Fibroblast of lung (primary cell): ENCODE data around the gene LRG1. TPM values are rescaled to one million over a fixed set of nuclear protein-coding genes. Genes with fewer than 3 reads are reported as not detected.

ENCODE experiments used
- DNase-seq, 2 donors: peaks; one replicate each; pipeline versions ENCODE4 v3.0.0 to v3.0.0-alpha.2; 2010; ENCODE audit warnings: low read depth in 2 of 2
- H2AFZ ChIP-seq: 2 replicates; pipeline ENCODE4 v1.5.1; 2012; ENCODE audit warnings: low read length, control low read depth, inconsistent platforms
- H3K27ac ChIP-seq: 2 replicates; pipeline ENCODE4 v1.5.1; 2011; ENCODE audit warnings: low read length, control low read depth; ENCODE audit not compliant: insufficient read depth
- H3K27me3 ChIP-seq: 2 replicates; pipeline ENCODE4 v1.5.1; 2011; ENCODE audit warnings: mild to moderate bottlenecking, low read length; ENCODE audit not compliant: control insufficient read depth, insufficient read depth
- H3K36me3 ChIP-seq: 2 replicates; pipeline ENCODE4 v1.5.1; 2011; ENCODE audit warnings: low read length; ENCODE audit not compliant: control insufficient read depth, insufficient read depth
- H3K4me1 ChIP-seq: 2 replicates; pipeline ENCODE4 v1.5.1; 2011; ENCODE audit warnings: low read length; ENCODE audit not compliant: control insufficient read depth, insufficient read depth; ENCODE audit errors: extremely low read depth
- H3K4me2 ChIP-seq: 2 replicates; pipeline ENCODE4 v1.5.1; 2011; ENCODE audit warnings: low read length, control low read depth; ENCODE audit not compliant: insufficient read depth; ENCODE audit errors: extremely low read depth
- H3K4me3 ChIP-seq, 4 experiments: fragments of 200-600 bp in 1 of 4; sonication (generic) in 1 of 4; replicated peaks in 1 of 4; 2 replicates each; pipeline ENCODE4 v1.5.1; 2011 to 2016; ENCODE audit warnings: low read length in 4 of 4, low read depth in 3 of 4, mild to moderate bottlenecking in 3 of 4, control low read depth in 2 of 4, inconsistent platforms in 1 of 4, mixed read lengths in 1 of 4; ENCODE audit not compliant: insufficient read depth in 1 of 4; ENCODE audit errors: control extremely low read depth in 1 of 4
- H3K79me2 ChIP-seq: 2 replicates; pipeline ENCODE4 v1.5.1; 2012; ENCODE audit warnings: mild to moderate bottlenecking, low read length, inconsistent platforms; ENCODE audit not compliant: control insufficient read depth, insufficient read depth
- H3K9ac ChIP-seq: 2 replicates; pipeline ENCODE4 v1.5.1; 2011; ENCODE audit warnings: mild to moderate bottlenecking, low read length, control low read depth; ENCODE audit not compliant: insufficient read depth
- H3K9me3 ChIP-seq: 2 replicates; pipeline ENCODE4 v1.5.1; 2012; ENCODE audit warnings: low read depth, low read length; ENCODE audit not compliant: control insufficient read depth, insufficient read depth
- H4K20me1 ChIP-seq: 2 replicates; pipeline ENCODE4 v1.5.1; 2011; ENCODE audit warnings: low read length; ENCODE audit not compliant: control insufficient read depth, insufficient read depth; ENCODE audit errors: extremely low read depth
- EZH2 ChIP-seq: IDR thresholded peaks from 2 replicates; pipeline ENCODE4 v1.5.1; 2012; ENCODE audit warnings: low read length, control low read depth, mild to moderate bottlenecking; ENCODE audit errors: missing control alignments
- polyA plus RNA-seq, 2 donors: library from polyadenylated mRNA; depleted of rRNA in 1 of 2; stranded (reverse) in 1 of 2; unstranded in 1 of 2; fragments of >200 nt; gene quantifications; 2 replicates each; pipeline ENCODE4 v1.2.1, GENCODE V29; 2011 to 2012; ENCODE audit warnings: missing spikeins in 1 of 2
- total RNA-seq: library from RNA; depleted of rRNA; stranded (reverse); fragments of >200 nt; gene quantifications from 2 replicates; pipeline ENCODE4 v1.2.1, GENCODE V29; 2014
- TF ChIP-seq, protein P1 (sequence below), 2 donors: IDR thresholded peaks in 1 of 2; conservative IDR thresholded peaks in 1 of 2; 1 replicate in 1 of 2; 2 replicates in 1 of 2; pipeline ENCODE4 v1.5.1; 2011 to 2012; ENCODE audit warnings: low read length in 2 of 2, control low read depth in 1 of 2, inconsistent platforms in 1 of 2, low read depth in 1 of 2, mild to moderate bottlenecking in 1 of 2

Gene LRG1
- total and polyA plus RNA-seq, 2 donors (not counting 1 experiment from before 2014, with no cell fraction given) = 0.10 TPM; not detected in 1

DNA sequence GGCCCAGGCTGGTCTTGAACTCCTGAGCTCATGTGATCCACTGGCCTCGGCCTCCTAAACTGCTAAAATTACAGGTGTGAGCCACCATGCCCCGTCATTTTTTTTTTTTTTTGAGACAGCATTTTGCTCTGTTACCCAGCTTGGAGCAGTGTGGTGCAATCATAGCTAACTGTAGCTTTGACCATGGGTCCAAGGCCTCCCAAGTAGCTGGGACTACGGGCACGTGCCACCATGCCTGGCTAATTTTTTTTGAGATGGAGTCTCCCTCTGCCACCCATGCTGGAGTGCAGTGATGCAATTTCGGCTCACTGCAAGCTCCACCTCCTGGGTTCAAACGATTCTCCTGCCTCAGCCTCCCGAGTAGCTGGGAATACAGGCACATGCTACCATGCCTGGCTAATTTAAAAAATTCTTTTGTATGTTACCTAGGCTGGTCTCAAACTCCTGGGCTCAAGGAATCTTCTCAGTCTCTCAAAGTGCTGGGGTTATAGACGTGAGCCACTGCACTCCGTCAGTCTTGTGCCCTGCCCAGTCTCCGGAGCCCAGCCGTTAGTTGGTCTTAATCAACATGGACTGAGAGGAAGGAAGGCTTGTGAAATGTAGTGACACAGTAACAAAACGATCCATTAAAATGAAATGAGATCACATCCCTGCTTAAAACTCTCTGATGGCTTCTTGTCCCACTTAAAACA, 1.4 kb upstream of the LRG1 start:
- Histone ChIP-seq H2AFZ (no peak overlapping the region), H3K9ac (no peak overlapping the region), H3K4me3 (no peak overlapping the region), H3K4me2 (no peak overlapping the region), H3K9me3 (no peaks in the 10 kb centered on the region), H3K27ac (no peak overlapping the region), H3K27me3 (no peaks in the 10 kb centered on the region), H3K79me2 (no peaks in the 10 kb centered on the region), H3K4me1 (no peaks in the 10 kb centered on the region), H4K20me1 (no peaks in the 10 kb centered on the region), H3K36me3 (no peaks in the 10 kb centered on the region)
- TF ChIP-seq, protein P1, sequence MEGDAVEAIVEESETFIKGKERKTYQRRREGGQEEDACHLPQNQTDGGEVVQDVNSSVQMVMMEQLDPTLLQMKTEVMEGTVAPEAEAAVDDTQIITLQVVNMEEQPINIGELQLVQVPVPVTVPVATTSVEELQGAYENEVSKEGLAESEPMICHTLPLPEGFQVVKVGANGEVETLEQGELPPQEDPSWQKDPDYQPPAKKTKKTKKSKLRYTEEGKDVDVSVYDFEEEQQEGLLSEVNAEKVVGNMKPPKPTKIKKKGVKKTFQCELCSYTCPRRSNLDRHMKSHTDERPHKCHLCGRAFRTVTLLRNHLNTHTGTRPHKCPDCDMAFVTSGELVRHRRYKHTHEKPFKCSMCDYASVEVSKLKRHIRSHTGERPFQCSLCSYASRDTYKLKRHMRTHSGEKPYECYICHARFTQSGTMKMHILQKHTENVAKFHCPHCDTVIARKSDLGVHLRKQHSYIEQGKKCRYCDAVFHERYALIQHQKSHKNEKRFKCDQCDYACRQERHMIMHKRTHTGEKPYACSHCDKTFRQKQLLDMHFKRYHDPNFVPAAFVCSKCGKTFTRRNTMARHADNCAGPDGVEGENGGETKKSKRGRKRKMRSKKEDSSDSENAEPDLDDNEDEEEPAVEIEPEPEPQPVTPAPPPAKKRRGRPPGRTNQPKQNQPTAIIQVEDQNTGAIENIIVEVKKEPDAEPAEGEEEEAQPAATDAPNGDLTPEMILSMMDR (conservative IDR thresholded peaks at IDR 0.05 in 1 of 2, IDR thresholded peaks at IDR 0.05 in 1 of 2; ENCODE audit: low read depth in 1 of 2, low read length in 2 of 2) = no peak
- no peak for TF ChIP-seq EZH2
- no peak for DNase-seq

- no peak overlapping the region for H3K4me3 ChIP-seq
- H4K20me1 ChIP-seq = no peaks in the 10 kb centered on the region
- H2AFZ ChIP-seq = no peak overlapping the region
- DNase-seq = no peak
- no peaks in the 10 kb centered on the region for H3K36me3 ChIP-seq
- H3K4me1 ChIP-seq = no peaks in the 10 kb centered on the region
- H3K9me3 ChIP-seq = no peaks in the 10 kb centered on the region
- H3K79me2 ChIP-seq = no peaks in the 10 kb centered on the region
- TF ChIP-seq, protein P1 (conservative IDR thresholded peaks at IDR 0.05 in 1 of 2, IDR thresholded peaks at IDR 0.05 in 1 of 2; ENCODE audit: low read depth in 1 of 2, low read length in 2 of 2) = no peak
- TF ChIP-seq EZH2 = no peak
- H3K27me3 ChIP-seq = peaks cover 4% of the 10 kb centered on the region
- no peak overlapping the region for H3K4me2 ChIP-seq
- no peak overlapping the region for H3K27ac ChIP-seq
- no peak overlapping the region for H3K9ac ChIP-seq
Measured at GRCh38 chr19:4539169-4539692, 605 bp downstream of the LRG1 start.

- TF ChIP-seq EZH2 = no peak
- TF ChIP-seq, protein P1 (conservative IDR thresholded peaks at IDR 0.05 in 1 of 2, IDR thresholded peaks at IDR 0.05 in 1 of 2; ENCODE audit: low read depth in 1 of 2, low read length in 2 of 2) = no peak
- Histone ChIP-seq H3K79me2 (no peaks in the 10 kb centered on the region), H4K20me1 (no peaks in the 10 kb centered on the region), H3K4me2 (no peak overlapping the region), H2AFZ (no peak overlapping the region), H3K9me3 (no peaks in the 10 kb centered on the region), H3K36me3 (no peaks in the 10 kb centered on the region), H3K27ac (no peak overlapping the region), H3K4me3 (no peak overlapping the region), H3K4me1 (no peaks in the 10 kb centered on the region), H3K27me3 (peaks cover 4% of the 10 kb centered on the region), H3K9ac (no peak overlapping the region)
- DNase-seq = no peak
Measured at GRCh38 chr19:4538601-4538954, 1.3 kb downstream of the LRG1 start.
